ENCODE data around the gene PRDM5. TPM values are rescaled to one million over a fixed set of nuclear protein-coding genes. Genes with fewer than 3 reads are reported as not detected.

Gene PRDM5
- total and polyA plus RNA-seq, 2 donors (not counting 3 experiments of a cell fraction or from before 2014, with no cell fraction given): 2.2 to 8.1 TPM

DNA sequence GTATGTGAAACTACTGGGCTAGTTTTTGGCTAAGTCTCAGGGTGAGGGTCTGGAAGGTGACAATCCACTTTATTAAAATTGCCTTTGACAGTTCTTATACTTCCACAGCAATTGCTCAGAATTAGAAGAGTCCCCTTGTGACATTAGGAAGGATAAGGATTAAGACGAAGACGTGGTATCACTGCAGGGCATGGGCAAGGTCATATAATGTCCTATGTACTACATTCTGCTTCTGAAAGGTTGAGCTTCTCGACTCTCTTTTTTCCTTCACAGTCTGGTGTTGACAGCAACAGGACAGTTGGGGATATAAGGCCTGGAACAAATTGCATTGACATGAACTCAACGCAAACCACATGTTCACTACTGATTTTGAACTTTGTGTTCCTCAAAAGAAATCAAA, 40.9 kb upstream of the PRDM5 start:
- no TSS peak for BruUV-seq (replicated peaks)
- Histone ChIP-seq H3K4me3 (replicated peaks in 1 of 3; ENCODE audit: insufficient read depth in 1 of 3, low read depth in 1 of 3, low read length in 3 of 3) (no peak overlapping the region), H3K79me2 (ENCODE audit: control insufficient read depth, insufficient read depth, low read length) (no peaks in the 10 kb centered on the region), H3K27ac (ENCODE audit: insufficient read depth, low read depth, low read length) (no peak overlapping the region), H3K9me3 (replicated peaks; ENCODE audit: control insufficient read depth, insufficient read depth, low read length) (no peaks in the 10 kb centered on the region), H3K4me1 (ENCODE audit: control insufficient read depth, extremely low read depth, insufficient read depth, low read length) (no peaks in the 10 kb centered on the region), H3K4me2 (ENCODE audit: insufficient read depth, low read length) (no peak overlapping the region), H3K36me3 (ENCODE audit: control insufficient read depth in 2 of 2, extremely low read depth in 1 of 2, insufficient read depth in 2 of 2, low read length in 2 of 2) (no peaks in the 10 kb centered on the region), H3K9me1 (replicated peaks; ENCODE audit: control insufficient read depth, extremely low read depth, insufficient read depth, low read length) (no peaks in the 10 kb centered on the region), H3K9ac (replicated peaks; ENCODE audit: extremely low read depth, insufficient read depth, low read length) (no peak overlapping the region), H3K27me3 (ENCODE audit: control insufficient read depth in 2 of 2, insufficient read depth in 2 of 2, low read length in 2 of 2) (no peaks in the 10 kb centered on the region), H4K20me1 (replicated peaks; ENCODE audit: control insufficient read depth, extremely low read depth, insufficient read depth, low read length) (no peaks in the 10 kb centered on the region), H2AFZ (ENCODE audit: low read depth, low read length) (no peak overlapping the region)
- dilution Hi-C loops (cut with MboI; ENCODE audit: extremely low pct_ligation_motif_present, low sequenced_read_pairs) (no loop called here), intact Hi-C loops (cut with micrococcal nuclease) (no loop called here)
- TF ChIP-seq, protein P1, sequence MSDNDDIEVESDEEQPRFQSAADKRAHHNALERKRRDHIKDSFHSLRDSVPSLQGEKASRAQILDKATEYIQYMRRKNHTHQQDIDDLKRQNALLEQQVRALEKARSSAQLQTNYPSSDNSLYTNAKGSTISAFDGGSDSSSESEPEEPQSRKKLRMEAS (IDR thresholded peaks at IDR 0.05; ENCODE audit: insufficient read depth, insufficient read length): no peak
- TF ChIP-seq MYC (IDR thresholded peaks at IDR 0.05; ENCODE audit: low read depth, low read length): no peak
- TF ChIP-seq GATA2 (IDR thresholded peaks at IDR 0.05; ENCODE audit: insufficient read depth, insufficient read length, low read depth, low read length): no peak
- TF ChIP-seq, protein P2, sequence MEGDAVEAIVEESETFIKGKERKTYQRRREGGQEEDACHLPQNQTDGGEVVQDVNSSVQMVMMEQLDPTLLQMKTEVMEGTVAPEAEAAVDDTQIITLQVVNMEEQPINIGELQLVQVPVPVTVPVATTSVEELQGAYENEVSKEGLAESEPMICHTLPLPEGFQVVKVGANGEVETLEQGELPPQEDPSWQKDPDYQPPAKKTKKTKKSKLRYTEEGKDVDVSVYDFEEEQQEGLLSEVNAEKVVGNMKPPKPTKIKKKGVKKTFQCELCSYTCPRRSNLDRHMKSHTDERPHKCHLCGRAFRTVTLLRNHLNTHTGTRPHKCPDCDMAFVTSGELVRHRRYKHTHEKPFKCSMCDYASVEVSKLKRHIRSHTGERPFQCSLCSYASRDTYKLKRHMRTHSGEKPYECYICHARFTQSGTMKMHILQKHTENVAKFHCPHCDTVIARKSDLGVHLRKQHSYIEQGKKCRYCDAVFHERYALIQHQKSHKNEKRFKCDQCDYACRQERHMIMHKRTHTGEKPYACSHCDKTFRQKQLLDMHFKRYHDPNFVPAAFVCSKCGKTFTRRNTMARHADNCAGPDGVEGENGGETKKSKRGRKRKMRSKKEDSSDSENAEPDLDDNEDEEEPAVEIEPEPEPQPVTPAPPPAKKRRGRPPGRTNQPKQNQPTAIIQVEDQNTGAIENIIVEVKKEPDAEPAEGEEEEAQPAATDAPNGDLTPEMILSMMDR (IDR thresholded peaks at IDR 0.05; ENCODE audit: extremely low read depth in 1 of 2, insufficient read depth in 1 of 2, low read depth in 1 of 2, low read length in 2 of 2): no peak
- TF ChIP-seq EZH2 (IDR thresholded peaks at IDR 0.05; ENCODE audit: borderline replicate concordance, low read depth, low read length, severe bottlenecking): no peak
- TF ChIP-seq POLR2A (IDR thresholded peaks at IDR 0.05; ENCODE audit: low read depth, low read length): no peak
- no peak for TF ChIP-seq POLR2AphosphoS5 (IDR thresholded peaks at IDR 0.05; ENCODE audit: insufficient read depth, low read depth, low read length)
- no peak for TF ChIP-seq FOS (IDR thresholded peaks at IDR 0.05; ENCODE audit: borderline replicate concordance, insufficient read depth, low read length)
- no peak for TF ChIP-seq JUN (IDR thresholded peaks at IDR 0.05; ENCODE audit: borderline replicate concordance, insufficient read depth, insufficient read length, low read depth)
- CTCF ChIA-PET: no interaction called here
- POLR2A ChIA-PET: no interaction called here
- FAIRE-seq: no peak
- no peak for DNase-seq (ENCODE audit: low read depth, low spot score)

Data from endothelial cell of umbilical vein (primary cell).